22Rv1 (cell line): ENCODE results near the gene SH3BP4.

Experiments
- H3K27ac ChIP-seq: fragments of 450-650 bp; 2 replicates; pipeline ENCODE4 v1.5.1; 2017
- CTCF ChIP-seq: fragments of 450-650 bp; IDR thresholded peaks from 2 replicates; pipeline ENCODE4 v1.5.1; 2017; ENCODE audit warnings: mild to moderate bottlenecking
- ZFX ChIP-seq: fragments of 450-650 bp; IDR thresholded peaks from 2 replicates; pipeline ENCODE4 v1.6.1; 2017; ENCODE audit warnings: antibody characterized with exemption, borderline replicate concordance

The SH3BP4 gene

GRCh38 chr2:234982096-234982834 is 30.4 kb downstream of the SH3BP4 start:
- no peak overlapping the region for H3K27ac ChIP-seq
- TF ChIP-seq ZFX (no peak), CTCF (no peak)

DNA sequence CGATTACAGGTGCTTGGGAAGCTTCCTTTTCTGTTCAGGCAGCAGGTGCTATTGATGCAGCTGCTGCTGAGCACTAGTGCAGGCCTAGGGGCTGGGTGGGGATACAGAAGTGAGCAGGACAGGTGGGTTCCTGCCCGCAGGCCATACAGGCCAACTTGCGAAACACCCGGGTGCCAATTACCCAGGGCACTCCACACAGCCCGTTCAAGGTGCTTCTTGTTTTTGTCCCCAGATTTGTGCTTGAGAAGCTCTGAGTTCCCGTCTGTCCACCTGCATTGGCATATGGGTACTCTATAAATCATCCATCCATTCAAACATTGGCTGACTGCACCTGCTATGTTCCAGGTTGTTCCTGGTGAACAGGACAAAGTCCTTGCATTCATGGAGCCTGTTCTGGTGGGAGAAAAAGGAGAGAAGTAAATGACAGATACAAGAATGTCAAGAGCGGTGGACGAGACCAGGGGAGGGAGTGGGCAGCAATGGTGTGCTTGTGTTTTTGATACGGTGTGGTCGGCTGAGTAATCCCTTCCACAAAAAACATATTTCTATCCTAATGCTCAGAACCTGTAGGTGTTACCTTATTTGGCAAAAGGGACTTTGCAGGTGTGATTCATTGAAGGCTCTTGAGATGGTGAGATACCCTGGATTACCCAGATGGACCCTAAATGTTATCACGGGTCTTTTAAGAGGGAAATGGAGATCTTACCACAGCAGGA is 31.4 kb downstream of the SH3BP4 start:
- TF ChIP-seq ZFX (no peak), CTCF (no peak)
- no peak overlapping the region for H3K27ac ChIP-seq

- H3K27ac ChIP-seq: no peak overlapping the region
- no peak for TF ChIP-seq ZFX
- TF ChIP-seq CTCF: no peak
These were observed 33.9 kb downstream of the SH3BP4 start for GRCh38 chr2:234985608-234986245.

- H3K27ac ChIP-seq: no peak overlapping the region
- TF ChIP-seq CTCF: no peak
- TF ChIP-seq ZFX: no peak
These were observed 34.6 kb downstream of the SH3BP4 start for GRCh38 chr2:234986390-234986789.

DNA sequence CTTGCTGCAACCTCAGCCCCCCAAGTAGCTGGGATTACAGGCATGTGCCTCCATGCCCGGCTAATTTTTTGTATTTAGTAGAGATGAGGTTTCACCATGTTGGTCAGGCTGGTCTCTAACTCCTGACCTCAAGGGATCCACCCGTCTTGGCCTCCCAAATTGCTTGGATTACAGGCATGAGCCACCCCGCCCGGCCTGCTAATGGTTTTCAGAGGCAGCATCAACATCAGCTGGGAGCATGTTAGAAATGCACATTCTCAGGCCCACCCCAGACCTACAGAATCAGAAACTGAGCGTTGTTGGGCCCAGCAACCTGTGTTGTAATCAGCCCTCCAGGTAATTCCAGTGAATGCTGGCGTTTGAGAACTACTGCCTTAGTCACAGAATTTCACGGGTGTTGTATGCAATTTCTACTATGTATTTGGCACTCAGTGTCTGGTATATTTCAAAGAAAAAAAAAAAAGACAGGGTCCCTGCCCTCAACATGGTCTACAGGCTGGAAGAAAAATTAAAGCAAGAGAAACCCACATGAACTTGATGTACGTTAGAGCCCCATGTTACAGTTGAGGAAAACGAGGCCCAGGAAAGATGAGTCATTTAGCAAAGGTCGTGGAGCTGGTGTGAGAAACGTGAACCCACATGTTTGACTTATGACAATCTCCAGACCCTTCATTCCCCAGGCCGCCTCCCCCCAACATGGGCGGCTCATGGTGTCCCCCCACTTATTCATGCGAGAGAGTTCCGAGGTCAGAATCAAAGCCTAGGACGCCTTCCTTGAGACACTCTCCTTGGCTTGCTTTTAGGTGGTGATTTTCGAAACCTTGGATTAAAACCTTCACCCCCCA is 35.3 kb downstream of the SH3BP4 start:
- no peak for TF ChIP-seq ZFX
- no peak for TF ChIP-seq CTCF
- H3K27ac ChIP-seq: no peak overlapping the region

DNA sequence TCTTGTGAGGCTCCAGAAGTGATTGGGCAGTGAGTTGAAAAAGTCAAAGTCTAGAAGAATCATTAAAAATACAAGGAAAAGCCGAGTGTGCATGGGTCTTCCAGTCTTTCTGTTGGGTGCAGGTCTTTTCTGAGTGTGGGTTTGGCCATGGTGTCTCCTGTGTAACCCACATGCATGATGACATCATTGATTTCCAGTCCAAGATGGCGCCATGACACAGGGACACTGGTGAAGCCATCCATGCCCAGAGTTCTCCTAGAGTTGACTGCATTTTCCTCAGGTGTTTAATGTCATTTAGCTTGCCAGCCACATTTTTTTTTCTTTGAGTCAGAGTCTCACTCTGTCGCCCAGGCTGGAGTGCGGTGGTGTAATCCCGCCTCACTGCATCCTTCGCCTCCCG is 35.9 kb downstream of the SH3BP4 start:
- TF ChIP-seq ZFX (no peak), CTCF (no peak)
- H3K27ac ChIP-seq: no peak overlapping the region
